Activated T-cell treated with anti-CD3 and anti-CD28 coated beads for 48 hours (primary cell): ENCODE measurements around the gene CYBRD1.
"Not testable (repeated sequence)": the region's sequence is repeated elsewhere in the genome, so short reads cannot be mapped to it uniquely, and the experiment has no call there.

Source experiments
- DNase-seq: peaks from one replicate; pipeline ENCODE4 v3.0.0-alpha.2; 2020; ENCODE audit warnings: low read depth

Gene CYBRD1

DNA sequence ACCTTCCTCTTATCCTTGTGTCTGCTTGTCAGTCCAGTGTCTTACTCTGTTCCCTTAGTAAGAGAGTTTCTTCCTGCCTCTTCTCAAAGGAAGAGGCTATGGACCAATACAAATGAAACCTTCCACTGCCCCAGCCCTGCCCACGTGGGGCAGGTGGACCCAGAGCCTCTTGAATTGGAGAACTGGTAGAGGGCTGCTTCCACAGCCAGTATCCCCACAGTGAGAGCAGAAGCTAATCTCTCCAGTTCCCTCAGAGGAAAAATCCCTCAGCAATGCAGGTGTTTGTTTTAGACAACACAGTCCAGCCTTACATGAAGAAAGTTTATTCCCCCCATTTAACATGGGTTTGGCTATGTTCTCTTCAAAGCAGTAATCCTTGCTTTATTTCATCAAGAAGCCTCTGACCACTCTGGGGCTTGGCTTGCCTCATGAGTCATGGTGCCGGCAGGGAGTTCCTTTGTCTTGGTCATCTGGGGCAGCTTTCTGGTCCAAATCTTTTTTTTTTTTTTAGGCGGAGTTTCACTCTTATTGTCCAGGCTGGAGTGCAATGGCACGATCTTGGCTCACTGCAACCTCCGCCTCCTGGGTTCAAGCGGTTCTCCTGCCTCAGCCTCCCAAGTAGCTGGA lies 6.5 kb upstream of the CYBRD1 start:
- no peak for DNase-seq

DNA sequence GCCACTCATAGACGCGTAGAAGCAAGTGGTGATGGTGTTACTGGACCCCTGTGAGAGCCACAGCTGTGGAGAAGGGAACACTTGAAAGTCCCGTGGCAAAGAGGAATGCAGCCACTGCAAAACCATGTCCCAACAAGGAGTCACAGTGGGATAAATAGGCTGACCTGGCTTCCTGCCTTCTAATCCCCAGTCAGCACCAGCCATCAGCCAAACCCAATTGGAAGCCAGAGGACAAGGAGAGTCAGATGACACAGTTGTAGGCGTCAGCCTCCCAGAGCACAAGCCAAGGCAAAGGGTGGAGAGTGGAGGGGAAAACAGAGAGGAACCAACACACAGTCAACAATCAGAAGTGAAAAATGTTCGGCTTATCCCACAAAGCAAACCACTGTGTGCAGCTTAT lies 5.5 kb upstream of the CYBRD1 start:
- DNase-seq = no peak

DNA sequence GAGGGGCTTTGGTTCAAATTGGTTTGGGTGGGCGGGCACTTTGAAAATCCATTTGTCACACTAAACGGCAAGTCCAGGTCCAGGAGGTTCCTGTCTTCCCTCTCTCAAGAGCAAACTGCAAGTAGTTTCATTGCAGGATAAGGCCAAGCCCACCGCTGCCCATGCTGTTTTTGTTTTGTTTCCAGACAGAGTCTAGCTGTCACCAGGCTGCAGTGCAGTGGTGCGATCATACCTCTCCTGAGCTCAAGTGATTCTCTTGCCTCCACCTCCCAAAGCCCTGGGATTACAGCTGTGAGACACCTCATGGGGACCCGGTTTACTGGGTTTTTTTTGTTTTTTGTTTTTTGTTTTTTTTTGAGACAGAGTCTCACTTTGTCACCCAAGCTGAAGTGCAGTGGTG lies 1.8 kb upstream of the CYBRD1 start:
- DNase-seq = no peak

DNA sequence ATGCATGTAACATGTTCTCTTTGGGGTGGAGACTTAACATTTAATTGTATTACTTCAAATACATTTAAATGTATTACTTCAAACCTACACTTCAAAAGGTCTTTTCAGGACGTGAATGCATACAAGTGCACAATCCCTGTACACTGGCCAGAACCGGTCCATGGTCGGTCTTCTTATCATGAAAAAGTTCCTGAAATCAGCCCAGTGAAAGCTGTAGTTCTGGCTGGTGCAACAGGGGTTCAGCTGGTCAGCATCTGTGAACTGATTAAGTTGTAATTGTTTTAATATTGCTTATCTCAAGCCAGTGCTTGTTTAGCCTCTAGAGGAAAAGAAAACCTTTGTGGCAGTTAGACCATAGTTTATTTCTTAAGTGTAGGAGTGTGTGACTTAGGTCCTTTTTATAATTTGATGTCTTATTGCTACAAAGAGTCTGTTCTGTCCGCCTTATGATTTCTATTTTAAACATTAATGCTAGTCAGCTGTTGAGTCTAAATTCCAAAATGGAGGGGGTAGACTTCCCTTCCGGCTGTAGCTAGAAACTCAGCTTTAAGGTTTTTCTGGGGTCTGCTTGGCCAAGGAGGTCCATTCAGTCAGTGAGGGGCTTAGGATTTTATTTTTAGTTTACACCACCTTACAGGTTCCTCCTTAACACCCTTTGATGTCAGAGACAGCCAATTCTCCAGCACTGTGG lies 768 bp upstream of the CYBRD1 start:
- no peak for DNase-seq

DNA sequence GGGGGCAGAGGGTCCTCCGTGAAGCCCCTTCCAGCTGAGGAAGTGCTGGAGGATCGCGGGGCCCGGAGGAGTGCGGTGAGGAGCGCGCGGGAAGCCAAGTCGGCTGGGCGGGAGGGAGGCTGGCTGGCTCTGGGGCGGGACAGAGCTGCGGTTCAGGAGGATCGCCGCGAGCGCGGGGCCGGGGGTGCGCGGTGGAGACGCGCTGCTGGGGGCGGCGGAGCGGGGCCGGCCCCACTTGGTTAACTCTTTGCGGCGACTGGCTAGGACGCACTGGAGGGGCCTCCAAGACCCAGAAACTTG lies 464 bp downstream of the CYBRD1 start:
- DNase-seq = peak; percentile 6

DNA sequence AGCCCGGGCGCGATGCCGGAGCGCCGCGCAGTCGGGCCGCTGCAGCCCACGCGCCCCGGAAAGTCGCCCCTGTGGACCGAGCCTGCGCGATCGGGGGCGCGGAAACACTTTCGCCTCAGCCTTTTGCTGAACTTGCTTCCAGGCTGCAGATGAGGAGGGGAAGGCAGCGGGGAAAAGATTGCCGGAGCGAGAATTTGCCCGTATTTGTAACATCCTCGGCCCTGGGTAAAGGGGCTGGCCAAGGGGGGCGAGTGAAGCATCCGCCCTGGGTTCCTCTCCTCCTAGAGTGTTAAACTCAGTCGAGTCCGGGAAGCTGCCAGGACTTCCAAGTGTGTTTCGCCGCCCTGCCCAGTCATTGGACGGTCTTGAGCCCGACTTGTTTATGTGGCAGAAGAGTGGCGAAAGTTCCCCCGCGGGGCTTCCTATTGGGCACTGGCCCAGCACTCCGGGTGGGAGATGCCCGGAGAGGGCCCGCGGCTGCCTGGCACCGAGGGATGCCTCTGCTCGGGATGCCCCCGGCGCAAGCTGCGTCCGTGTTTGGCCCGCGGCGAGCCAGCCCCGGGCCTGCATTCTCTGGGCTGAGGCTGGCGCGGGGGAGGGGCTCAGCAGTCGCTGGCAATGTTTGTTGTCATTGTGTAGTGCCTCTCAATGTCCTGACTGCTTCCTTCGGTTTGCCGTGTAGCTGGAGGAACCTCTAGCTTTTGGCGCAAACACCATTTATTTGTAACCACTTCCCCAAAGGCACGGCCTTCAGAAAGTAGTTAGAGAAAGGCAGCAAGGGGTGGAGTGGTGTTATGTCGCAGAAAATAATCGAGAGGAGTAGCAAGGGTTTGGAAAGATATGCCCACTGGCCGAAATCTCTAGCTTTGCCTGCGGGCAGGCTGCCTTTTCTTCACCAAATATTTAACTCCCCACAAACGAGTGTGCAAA lies 1.1 kb downstream of the CYBRD1 start:
- no peak for DNase-seq

DNA sequence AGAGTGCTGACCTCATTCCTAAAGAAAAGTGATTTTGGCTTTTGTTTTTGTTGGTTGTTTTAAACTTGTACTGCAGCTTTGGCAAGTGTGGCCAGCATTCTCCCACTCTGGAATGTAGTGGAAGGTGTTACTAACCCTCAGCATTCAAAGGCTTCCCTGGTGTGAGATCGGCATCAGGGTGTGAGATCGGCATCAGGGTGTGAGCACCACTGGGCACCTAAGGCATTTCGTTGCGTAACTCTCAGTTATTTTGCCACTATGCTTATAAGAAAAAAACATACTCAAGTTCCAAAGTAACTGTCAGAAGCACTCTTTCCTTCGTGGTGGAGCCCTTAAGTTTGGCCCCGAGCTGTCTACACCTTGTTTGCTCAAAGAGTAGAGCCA lies 1.7 kb downstream of the CYBRD1 start:
- no peak for DNase-seq

DNA sequence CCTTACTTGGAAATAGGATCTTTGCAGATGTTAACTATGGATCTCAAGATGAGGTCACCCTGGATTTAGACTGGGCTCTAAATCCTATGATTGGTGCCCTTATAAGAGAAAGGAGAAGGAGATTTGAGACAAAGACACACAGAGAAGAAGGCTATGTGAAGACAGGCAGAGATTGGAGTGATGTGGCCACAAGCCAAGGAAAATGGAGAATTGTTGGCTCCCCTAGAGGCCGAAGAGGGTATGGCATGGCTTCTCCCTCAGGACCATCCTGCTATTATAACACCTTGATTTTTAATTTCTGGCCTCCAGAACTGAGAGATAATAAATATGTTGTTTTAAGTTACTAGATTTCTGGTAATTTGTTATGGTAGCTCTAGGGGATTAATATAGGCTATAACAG lies 7.6 kb downstream of the CYBRD1 start:
- no peak for DNase-seq

DNA sequence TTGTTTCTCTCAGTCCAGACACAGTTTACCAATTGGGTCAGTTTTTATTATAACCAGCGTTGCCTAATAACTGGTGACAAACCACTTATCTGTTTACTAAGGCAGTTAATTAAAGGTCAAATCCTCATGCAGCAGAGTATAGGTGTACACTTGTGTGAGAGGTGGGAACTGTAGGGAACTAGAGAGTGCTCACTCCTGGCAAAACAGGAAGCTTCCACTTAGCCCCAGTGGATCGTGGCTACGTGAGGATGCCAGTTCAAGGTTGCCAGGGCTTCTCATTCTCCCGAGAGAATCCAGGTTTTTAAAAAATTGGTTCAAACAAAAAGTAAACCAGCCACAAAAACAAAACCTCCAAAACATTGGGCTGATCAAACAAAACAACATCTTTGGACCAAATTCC lies 8.1 kb downstream of the CYBRD1 start:
- DNase-seq = no peak

DNA sequence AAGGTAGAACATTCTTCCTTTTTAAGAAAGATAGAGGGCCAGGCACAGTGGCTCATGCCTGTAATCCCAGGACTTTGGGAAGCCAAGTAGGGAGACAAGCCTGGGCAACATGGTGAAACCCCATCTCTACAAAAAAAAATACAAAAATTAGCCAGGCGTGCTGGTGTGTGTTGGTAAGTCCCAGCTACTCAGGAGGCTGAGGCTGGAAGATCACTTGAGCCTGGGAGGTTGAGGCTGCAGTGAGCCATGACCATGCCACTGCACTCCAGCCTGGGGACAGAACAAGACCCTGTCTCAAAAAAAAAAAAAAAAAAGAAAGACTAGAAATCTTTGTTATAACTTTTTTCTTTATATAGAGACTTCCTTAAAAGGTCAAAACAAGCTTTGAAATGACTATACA lies 8.6 kb downstream of the CYBRD1 start:
- not testable (repeated sequence) for DNase-seq

DNA sequence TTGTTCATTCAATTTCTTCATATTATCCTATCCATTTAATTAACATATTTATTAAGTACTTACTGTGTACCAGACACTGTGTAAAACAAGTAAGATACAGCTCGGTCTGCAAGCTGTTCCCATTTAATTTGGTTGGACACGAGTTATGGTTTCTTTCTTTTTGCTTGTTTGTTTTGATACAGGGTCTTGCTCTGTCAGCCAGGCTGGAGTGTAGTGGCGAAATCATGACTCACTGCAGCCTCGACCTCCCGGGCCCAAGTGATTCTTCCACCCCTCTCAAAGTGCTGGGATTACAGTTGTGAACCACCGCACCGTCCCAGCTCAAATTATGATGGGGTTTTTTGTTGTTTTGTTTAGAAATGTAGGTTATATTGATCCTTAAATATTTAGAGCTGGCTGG lies 9.0 kb downstream of the CYBRD1 start:
- DNase-seq = no peak

DNA sequence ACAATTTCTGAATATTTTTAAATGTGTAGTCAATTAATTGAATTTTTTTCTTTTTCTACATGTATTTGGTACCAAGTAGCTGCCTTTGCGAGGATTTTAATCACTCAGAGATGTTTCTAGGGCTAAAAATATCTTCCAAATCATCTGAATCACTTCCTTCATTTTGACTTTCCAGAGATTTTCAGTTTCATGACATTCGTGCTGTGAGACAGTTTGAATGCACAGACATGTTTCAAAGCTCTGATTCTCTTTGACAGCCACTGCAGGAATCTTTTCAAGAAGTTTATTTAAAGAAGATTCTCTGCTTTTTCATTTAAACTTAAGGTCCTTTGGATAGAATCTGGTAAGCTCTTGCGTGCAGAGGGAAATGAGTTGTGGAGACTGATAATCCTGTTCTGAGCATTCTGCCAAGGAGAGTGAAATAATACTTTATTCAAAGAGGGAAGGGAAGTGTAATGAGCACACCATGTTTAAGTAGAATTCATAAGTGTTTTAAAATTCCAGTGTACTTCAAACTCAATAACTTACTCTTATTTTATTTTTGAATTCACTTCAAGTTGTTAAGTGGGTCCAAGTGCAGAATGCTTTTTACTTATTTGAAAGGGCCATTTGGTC lies 9.7 kb downstream of the CYBRD1 start:
- no peak for DNase-seq

DNA sequence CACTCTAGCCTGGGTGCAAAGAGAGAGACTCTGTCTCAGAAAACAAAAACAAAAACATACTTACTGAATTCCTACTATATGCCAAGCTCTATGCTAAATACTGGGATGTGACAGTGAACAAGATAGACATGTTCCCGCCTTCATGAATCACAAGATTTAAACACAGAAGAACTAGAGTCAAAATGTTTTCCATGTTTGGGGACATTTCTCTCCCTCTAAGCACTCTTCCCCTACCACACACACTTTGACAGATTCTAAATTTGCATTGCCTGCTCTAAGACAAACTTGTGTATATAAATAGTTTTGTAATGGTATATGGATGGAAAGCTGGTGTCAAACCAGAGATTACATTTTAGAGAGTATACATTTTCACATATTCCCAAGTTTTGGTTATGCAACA lies 11.1 kb downstream of the CYBRD1 start:
- DNase-seq = no peak

DNA sequence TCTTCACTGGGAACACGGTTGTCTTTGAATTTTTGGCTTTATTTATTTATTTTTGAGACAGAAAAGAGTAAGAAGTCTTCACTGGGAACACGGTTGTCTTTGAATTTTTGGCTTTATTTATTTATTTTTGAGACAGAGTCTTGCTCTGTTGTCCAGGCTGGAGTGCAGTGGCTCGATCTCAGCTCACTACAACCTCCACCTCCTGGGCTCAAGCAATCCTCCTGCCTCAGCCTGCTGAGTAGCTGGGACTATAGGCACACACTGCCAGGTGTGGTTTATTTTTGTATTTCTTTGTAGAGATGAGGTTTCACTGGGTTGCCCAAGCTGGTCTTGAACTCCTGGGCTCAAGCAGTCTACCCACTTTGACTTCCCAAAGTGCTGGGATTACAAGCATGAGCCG lies 13.3 kb downstream of the CYBRD1 start:
- not testable (repeated sequence) for DNase-seq

DNA sequence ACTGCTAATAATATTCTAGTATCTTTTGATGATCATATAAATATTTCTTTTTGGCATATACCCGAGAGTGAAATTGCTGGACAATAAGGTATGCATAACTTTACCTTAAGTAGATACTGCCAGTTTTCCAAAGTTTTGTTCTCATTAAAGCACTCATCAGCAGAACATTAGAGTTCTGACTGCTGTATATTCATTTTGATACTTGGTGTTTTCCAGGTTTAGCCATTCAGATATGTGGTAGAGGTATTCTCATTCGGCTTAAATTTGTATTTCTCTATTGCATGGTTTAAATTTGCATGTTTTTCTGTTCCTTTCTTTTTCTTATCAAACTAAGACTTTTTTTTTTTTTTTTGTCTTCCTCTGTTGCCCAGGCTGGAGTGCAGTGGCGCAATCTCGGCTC lies 18.2 kb downstream of the CYBRD1 start:
- no peak for DNase-seq

DNA sequence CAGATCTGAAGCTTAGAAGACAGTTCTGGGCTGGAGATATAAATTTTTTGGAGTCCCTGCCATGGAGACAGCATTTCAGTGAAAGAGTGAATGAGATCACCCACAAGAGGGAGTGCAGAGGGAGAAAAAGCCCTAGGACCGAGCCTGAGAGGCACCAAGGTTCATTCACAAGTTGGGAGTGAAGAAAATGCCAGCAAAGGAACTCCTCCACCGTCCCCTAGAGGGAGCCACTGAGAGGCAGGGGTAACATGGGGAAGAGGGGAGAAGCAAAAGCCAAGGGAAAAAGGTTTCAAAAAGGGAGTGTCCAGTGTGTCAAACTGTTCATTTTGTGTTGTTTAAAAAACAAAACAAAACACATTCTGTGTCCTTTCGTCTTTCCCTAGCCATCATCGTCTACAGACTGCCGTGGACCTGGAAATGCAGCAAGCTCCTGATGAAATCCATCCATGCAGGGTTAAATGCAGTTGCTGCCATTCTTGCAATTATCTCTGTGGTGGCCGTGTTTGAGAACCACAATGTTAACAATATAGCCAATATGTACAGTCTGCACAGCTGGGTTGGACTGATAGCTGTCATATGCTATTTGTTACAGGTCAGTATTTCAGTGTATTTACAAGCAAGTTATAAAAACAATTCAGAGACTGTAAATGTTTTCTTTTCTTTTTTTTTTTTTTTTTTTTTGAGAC lies 19.1 kb downstream of the CYBRD1 start:
- DNase-seq = no peak

DNA sequence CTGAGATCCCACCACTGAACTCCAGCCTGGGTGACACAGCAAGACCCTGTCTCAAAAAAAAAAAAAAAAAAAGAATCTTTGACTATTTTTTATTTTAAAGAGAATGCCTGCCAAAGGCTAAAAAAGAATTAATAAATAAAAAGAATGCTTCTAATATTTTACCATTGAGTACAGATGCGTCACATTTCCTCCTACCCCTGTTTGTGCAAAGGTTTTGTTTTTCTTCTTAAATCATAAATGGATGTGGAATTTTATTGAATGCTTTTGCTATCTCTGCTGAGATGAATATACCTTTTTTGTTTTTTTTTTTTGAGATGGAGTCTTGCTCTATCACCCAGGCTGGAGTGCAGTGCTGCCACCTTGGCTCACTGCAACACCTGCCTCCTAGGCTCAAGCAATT lies 22.8 kb downstream of the CYBRD1 start:
- DNase-seq = no peak

DNA sequence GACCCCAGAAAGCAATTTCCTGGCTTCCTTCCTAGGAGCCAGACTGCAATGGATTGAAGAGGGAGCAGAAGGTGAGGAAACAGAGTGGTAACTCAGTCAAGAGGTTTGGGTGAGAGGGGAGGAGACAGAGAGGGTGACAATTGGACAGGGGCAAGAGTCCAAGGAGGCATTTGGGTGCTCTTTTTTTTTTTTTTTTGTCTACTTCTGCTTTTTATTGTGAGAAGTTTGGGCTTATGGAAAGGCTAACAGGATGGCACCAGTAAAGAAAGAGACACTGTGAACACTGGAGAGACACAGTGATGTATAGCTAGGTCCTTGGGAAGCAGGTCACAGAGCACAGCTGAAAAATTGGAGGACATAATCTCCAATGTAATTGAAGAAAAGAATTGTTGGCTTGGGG lies 25.0 kb downstream of the CYBRD1 start:
- no peak for DNase-seq

DNA sequence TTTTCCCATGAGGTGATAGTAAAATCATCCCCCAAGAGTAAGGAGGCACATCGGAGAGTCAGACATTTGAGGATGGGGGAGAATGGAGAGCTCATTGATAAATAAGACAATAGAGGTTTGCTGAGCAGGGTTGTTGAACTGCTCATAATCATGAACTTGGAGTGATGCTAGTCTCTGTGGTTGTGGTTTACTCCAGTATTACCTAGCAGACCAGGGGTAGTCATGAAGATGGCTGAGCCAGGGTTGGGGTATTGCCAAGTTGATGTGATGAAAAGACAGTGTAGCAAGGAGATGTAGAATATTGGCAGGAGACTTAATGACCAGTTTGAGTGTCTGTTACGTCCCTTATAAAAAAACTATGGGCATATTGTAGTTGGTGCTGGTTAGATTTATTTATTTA lies 25.4 kb downstream of the CYBRD1 start:
- DNase-seq = no peak

DNA sequence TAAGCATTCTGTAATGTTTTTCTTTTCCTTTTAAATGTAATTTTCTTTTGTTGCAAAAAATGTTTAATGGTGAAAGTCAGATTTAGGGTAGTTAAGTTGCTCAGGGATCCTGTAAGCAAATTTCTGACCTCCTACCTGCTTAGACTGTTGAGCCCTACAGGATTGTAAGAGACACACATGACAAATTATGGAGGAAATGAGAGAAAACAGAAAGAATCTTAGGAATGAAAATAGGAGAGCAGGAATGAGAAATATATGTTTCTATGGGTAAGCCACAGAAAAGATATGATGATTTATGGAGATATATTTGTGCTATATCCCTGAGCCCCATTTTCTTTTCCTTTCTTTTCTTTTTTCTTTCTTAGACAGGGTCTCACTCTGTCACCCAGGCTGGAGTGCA lies 28.3 kb downstream of the CYBRD1 start:
- DNase-seq = no peak

DNA sequence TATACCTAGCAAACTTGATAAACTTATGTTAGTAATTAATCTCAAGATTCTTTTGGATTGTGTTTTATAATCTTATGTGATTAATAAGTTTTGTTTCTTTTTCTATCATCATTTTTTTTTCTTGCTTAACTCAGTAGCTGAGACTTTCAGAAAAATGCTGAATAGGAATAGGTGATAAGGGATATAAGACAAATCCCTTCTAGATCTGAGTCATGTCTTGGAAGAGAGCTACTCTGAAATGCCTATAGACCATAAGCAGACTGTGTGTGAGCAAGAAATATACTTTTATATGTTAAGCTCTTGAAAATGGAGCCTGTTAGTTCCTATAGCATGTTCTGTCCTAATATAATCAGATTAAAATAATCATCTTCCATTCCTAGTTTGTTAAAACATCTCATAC lies 29.6 kb downstream of the CYBRD1 start:
- no peak for DNase-seq

DNA sequence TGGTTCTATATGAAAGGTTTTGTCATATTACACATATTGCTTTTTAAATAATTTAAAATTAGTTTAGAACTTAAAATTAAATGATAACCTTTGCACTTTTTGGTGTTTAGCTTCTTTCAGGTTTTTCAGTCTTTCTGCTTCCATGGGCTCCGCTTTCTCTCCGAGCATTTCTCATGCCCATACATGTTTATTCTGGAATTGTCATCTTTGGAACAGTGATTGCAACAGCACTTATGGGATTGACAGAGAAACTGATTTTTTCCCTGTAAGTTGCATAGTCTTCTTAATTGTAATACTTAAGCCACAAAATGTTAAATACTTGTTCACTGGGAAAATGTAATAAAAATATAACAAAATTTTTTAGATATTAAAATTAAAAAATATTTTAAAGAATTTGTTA lies 31.0 kb downstream of the CYBRD1 start:
- DNase-seq = no peak
